Ecto neural progenitor cell (in vitro differentiated cells): Measurements from ENCODE around the gene SPATA32.

Experiments
- DNase-seq: peaks from one replicate; pipeline ENCODE4 v3.0.0-alpha.2; 2018; ENCODE audit warnings: low spot score

Gene SPATA32

DNA sequence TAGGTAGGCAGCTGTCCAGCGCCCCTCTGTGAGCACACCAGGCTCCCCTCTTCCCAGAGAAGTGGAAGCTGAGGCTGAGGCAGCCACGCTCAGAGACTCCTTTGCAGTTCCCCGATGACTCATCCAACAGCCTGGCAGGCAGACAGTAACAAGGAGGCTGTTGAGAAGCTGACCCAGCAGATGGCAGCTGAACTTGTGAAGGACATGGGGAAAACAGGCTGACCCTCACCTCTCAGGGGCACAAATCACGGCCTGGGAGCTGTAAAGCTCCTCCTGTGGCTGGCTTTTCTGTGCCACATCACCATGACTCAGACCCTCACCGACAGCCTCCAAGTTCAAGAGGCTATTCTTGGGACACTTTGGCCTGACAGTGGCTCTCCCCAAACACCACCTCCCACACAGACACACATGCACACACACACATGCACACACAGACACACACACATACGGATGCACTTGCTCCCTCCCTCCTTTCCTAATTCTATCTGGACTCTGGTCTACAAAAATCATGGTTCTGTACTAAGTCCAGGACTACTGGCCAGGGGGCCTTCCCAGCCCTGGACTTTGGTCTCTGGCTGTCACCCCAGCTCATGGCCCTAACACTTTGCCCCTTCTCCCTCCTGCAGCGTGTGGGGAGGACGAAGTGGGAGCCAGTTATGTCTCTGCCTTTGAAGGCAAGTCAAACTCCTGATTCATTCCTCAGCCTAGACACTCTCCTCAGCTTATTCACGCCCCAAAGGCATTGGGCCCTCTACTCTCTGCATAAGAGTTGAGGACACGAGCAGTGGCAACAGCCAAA lies 31.7 kb upstream of the SPATA32 start:
- no peak for DNase-seq

DNA sequence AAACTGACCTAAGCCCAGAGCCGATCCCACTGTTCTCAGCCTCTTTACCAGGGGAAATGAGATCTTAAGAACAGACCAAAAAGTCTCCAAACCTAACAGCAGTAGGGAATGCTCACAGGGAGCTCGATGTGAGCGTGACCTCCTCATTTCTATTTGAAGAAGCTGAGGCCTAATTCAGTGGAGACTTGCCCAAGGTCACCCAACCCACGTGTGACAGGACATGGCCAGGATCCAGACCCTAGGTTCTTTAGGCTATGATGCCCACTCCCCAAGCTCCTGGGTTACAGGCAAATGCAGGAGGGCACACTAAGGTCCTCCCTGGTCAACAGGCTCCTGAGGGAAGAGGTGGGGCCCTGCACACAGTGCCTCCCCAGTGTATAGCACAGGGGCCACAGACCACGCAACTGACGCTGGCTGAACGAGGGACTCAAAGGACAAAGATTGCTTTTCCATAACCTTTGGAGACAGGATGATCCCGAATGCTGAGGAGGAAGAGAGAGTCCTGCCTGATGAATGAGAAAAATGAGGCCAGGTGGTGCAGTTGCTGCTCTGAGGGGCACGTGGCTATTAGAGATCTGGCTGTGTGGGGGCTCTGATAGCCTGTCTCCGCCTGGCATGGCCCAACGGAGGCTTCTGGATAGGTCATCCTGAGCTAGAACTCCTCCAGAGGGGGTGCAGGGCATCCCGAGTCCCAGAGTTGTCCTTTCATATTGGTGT lies 31.0 kb upstream of the SPATA32 start:
- no peak for DNase-seq

DNA sequence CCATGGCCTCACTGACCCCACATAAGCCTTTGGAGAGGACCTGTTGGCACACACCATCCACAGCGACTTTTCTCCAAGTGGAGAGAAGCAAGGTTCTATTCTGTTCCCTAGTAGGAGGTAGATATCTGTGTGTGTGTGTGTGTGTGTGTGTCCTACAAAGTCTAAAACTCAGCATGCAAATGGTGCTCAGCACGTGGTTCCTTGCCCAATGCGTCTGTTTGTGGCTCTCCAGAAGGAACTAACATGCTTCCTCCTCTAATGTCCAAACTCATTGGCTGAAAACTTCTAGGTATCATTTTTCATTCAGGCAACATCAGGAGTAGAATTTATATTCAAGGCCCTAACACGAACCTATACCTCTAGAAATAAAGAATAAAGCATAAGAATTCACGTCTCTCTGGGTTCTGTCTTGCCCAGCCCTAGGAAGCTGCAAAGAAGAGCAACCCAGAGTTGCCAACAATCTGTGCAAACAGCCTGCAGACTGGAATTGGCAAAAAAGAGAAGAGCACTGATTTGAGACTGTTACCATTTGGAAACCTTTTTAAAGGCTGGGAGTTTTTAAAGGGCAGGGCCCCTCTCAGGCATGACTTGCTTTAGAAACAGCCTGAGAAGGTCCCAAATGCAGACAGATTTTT lies 29.4 kb upstream of the SPATA32 start:
- no peak for DNase-seq

DNA sequence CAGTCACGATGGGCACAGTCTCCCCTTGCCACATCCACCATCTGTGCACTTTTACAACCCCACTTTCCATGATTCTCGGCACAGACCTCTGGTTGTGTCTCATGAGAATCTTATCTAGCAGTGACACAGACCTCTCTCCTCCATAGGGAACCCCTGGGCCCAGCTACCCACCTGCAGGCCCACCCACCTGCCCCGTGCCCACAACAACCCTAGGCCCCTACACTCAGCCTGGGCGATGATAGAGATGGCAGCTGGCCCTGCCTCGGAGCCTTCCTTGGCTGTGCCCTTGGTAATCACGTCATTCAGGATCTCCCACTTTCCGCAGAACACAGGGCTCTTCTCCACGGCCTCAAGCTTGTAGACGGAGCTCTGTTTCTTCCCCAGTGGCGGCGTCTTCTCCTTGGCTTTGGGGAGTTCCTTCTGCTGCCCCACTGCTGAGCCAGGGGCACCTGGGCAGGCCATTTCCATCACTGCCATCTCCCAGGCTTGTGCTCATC lies 28.4 kb upstream of the SPATA32 start:
- DNase-seq, result no peak

DNA sequence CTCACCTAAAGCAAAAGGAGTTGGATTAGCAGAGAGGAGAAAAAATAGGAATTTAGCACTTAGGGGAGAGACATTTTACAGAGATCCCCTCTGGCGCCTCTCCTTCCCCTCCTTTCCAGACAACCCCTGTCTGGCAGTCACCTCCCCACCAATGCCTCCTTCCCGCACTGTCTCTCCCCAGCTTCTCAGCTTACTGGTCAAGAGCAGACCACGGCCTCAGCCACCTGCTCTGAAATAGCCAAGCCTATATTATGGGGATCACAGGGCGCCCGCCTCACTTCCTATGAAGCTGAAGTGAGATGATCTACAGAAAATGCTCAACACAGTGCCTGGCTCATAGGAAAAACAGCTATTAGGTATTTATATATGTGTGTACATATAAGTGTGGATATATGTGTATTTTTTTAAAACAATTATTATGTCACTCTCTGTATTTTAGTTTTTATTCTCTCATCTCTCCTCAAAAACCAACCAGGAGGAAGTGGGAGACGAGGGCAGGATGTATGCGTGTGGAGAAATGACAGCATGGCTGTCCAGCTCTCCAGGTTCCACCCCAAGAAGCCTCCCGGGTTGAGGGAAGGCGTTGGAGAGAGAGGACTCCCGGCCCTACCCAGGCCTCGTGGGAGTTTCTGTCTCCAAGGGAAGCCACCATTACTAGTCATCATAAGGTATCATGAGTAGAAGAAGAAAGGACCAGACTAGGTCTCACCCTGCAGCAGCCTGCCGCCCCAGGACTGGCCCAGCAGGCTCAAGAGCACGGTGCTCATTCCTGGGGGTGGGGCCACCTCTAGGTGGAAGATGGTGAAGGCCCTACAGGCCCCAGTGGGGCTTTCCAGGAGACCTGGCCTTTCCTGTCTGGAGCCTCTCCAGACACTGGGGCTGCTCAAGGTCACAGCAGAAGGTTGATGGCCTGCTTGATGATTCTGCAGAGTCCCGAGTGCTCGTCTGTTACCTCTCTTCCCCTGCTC lies 27.7 kb upstream of the SPATA32 start:
- DNase-seq, result no peak

DNA sequence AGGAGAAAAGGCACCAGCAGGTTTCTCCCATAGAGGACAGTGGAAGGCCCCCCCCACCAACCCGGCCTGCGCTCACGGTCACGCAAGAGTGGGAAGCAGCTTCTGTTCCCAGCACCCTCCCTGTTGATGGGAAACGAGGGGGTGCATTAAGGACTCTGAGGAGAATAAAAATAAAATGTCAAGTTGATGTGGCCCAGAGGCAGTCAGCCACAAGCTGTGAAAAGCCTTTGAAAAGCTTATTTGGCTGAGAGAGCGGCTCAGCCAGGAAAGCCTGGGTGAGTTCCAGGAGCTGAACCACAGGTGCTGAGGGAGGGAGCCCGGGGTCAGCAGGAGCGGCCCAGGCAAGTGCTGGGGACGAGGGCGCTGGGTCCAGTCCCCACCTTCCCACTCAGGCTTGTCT lies 26.9 kb upstream of the SPATA32 start:
- DNase-seq, result no peak

DNA sequence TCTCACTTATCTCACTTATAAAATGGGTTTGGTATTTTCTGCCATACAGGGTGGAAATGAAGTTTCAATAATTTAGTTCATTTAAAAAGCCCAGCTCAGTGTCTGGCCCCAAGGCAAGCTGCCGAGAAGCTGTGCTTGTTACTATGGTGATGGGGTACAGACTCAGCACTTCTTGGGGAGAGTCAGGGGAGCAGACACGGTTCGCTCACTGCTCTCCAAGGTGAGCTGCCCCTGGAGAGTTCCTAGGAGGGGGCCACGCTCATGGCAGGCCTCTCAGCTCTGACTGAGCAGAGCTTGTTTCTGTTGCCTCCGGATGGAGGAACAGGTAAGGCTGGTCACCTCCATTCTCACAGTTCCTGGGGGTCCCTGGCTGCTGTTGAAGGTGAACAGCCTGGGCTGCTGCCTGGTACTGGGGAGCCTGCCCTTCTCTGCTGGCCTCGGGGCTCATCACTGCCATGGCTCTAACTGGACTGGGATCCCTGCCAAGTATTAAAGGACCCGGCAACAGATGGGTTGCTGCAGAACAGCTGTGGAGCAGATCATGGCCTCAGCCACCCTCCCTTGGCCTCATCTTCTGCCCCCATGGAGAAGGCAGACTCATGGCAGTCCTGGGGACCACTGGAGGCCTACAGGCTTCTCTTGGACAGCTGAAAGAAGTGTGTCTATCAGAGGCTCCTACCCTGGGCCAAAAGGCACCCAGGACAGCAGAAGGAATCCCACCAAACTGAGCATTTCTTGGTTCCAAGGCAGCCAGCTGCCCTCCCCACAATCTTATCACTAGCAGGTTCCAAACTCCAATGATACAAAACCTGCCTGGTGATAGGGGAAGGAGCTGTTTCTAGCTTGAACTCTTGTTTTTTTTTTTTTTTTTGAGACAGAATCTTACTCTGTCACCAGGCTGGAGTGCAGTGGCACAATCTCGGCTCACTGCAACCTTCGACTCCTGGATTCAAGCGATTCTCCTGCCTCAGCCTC lies 25.9 kb upstream of the SPATA32 start:
- no peak for DNase-seq

DNA sequence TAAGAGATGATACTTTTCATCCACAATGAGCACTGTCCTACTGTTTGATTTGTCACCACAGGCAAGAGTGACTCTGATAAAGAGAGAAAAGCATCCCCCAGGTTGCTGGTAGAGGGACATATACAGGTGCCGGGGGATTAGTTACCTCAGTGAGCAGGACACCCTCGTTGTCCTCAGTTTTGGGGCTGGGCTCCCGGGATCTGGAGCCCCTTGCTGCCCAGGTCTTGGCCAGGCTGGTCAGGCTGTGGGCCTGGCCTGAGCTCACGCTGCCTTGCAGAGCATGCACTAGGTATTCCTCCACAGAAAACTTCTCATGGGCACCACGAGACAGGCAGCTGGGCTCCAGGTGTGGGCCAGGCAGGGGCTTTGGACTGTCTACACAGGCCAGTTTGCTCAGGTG lies 24.4 kb upstream of the SPATA32 start:
- DNase-seq, result no peak

DNA sequence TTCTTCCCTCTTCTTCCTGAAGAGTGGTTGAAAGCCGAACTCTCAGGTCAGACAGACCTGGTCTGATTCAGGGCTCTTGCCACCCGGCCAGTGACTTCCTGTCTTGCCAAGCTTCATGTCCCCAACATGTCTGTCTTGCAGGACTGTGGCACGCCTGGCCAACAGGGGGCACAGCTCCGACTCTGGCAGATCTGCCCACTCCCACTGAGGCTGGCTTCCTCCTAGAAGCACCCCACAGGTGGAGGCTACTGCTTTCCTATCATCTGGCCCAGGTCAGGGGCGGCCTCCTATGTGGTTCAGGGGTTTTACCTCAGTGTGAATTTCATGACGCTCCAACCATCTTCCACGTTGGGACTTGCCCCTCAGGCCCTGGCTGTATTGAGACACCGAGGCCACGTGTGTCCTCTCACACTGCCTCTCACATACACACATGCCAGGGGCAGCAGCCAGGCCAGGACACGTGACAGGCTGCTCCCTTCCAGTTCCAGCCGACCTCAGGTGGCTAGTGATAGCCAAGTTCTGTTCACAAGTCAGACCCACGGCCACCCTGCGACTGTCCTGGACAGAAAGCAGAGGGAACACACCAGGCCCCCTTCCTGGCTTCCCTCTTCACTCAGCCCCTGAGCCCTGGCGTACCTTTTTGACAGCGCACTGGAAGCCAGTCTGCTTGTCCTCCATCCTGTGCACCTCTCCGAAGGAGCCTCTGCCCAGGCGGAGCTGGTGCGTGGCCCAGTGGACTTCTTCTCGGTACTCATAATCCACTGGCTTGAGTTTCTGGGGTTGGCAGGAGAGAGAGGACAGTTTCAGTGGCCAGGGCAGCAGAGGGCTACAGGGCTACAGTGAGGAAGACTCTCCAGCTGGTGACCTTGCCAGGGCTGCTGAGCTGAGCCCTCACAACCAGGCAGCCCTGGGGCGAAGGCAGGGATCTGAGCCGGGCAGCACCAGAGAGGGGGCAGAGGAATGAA lies 22.6 kb upstream of the SPATA32 start:
- DNase-seq, result no peak

DNA sequence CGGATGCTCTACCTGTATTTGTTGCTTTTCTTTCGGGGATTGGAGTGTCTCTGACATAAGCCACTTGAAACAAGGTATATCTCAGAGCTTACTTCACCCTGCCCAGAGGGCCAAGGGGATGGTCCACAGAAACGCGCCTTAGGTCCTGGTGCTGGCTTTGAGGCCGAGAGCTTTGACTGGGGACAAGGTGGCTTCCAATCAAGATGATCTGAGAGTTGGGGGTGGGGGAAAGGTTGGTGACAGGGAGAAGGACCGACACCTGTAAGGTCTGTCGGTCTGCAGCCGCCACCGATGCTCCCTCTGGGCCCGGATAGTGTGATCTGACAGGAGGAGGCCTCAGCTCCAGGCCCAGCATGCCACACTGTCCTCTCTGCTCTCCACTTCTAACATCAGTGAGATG lies 21.8 kb upstream of the SPATA32 start:
- DNase-seq, result no peak

DNA sequence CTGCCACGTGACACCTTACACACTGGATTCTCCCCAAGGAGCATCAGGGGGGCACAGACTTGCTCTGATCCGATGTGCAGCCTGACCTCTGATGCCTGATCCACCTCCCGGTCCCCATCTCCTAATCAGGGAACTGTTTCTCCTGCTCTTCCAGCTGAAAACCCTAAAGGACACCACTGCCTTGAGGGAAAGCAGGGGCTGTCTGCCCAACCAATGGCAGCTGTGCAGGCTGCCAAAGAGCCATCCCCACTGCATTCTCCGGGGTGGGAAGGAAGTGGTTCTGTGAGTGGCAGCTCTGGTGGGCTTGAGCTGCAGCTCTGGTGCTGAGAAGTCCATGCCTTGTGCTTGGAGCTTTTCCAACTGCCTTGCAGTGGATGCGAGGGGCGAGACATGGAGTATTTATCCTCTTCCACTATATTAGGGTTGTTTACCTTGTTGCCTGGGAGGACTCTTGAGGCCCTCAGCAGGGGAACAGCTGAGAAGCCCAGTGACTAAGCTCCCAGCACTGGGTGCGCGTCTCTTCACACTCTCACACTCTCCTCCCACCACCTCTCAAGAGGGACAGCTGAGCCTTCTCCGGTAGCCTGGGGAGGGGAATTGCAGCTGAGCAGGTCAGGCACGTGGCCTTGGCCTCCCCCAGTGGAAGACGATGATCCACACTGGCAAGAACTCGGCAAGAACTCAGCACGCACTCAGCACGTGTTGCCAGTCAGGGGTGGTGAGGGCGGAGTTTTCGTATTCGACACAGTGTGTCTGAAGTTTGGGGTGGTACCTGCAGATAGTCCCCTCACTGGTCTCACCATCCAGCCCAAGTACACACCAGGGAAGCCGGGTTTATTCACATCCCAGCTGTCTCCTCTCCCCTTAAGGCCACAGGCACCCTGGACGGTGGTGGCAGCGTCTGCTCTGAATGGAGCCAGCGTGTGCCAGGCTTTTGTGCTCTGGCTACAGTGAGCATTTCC lies 21.1 kb upstream of the SPATA32 start:
- no peak for DNase-seq

DNA sequence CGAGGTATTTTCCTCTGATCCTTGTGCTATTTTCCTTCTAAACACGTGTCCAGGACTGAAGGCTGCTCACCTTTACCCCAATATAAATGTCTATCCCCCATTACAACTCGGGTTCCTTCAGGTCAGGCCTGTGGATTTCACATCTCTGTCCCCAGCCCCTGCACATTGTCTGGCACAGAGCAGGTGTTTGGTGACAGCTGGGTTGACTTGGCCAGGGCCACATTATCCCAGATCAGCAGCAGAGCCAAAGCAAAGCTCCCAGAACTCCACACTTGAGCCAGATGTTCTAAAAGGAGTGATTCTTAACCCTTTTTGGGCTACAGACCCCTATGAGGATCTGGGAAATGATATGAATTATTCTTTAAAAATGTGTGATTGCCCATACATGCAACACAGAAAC lies 18.0 kb upstream of the SPATA32 start:
- DNase-seq, result no peak

DNA sequence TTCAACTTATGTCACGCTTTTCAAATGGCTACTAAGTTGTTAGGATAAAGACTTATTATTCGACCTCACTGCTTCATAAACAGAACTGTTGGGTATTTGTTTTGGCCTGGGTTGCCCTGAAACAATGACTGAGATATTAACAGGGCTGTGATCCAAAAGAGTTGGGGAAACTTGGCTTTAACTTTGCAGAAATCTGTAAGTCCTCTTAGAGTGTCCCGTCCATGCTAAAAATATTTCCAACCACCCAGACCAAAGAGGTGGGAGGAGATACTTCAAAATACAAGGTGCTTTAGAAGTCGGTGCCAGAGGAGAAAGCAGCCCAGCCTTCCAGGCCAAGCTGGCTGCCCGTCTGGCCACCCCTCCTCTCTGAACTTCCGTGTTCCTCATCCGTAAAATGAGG lies 16.1 kb upstream of the SPATA32 start:
- DNase-seq, result no peak

DNA sequence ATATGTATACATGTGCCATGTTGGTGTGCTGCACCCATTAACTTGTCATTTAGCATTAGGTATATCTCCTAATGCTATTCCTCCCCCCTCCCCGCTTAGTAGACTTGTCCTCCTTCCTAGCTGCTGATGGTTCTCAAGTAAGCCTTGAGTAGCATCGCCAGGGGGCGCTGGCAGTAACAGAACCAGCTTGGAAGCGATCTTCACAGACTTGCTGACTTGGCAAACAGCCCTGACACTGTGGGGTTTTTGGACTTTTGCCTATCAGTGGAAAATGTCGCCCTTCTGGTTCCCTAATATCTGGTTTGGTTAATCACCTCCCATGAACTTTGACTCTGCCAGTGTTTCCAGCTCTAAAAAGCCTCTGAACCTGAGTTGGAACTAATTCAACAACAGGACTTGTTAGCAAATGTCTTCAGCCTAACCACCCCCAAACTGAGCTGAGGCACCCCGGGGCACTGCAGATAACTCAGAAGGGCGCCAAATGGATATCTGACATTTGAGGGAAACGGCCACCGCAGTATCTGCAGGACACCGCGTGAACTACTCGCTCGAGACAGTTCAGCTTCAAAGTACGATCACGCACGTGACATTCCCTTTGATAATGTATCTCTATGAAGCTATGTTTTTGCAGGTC lies 15.4 kb upstream of the SPATA32 start:
- DNase-seq, result peak; percentile 93

DNA sequence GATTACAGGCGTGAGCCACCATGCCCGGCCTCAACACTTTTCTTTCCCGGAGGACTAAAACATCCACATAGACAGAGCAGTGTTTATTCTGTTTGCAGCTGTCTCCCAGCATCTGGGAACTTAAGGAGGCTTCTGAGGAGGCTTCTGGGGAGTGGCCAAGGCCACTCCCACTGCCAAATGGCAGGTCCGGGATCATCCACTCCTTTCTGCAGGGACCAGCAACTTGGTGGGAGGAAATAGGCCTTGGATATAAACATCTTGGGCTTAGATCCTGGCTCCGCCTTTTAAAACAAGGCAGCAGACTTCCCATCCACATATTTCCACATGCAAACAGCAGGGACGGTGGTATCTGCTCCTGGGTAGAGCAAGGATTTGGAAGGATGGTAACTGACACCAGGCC lies 14.1 kb upstream of the SPATA32 start:
- no peak for DNase-seq

DNA sequence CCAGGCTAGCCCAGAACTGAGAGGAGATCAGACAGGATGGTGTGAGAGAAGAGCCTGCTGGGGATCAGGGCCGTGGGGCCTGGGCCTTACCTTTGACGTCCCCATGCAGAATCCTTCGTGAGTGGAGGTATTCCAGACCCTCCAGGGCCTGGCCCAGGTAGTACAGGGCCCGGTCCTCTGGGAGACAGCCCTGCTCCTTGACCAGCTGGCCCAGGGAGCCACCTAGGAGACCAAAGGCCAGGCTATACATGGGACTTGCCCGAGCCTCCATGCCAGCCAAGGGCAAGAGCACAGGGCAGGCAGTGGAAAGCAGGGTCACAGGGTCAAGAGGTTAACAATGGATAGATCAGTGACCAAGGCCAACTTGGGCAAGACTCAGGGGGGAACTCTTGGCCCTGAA lies 12.1 kb upstream of the SPATA32 start:
- no peak for DNase-seq

DNA sequence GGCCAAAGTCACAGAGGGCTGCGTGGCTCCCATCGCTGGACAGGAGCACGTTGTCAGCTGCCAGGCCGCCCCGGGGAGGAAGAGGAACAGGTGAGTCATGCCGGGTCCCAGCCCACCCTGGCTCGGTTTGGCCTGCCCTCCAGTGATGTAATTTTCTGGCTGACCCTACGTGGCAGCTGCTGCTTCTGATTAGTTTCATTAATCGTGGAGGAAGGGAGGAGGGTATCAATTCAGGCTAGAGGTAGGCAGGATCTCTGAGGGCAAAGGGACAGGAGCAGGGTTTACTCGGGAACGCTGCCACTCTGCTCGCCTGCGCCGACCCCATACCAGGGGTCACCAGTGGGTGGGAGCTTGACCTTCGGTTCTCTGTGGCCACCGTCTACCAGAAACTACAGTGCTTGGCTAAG lies 11.7 kb upstream of the SPATA32 start:
- DNase-seq, result no peak

DNA sequence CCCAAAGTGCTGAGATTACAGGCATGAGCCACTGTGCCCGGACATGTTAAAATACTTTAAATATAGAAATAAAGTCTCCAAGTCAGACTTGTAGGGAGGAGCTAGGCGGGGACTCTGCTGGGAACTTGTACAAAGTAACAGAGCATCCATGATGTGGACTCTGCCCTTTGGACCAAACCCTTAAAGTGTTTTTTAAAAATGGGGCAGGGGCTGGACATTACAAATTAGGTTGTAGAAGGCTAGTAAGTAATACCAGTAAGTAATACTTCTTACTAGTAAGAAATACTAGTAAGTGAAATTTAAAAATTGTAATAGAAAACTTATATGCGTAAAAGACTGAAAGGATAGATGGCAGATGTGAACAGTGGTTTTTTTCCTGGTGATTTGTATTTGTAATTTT lies 9.7 kb upstream of the SPATA32 start:
- DNase-seq, result no peak
